Left ventricle myocardium inferior (tissue), 1 donor: Measurements from ENCODE around the gene NR1I3. TPM values are rescaled to one million over a fixed set of nuclear protein-coding genes. Genes with fewer than 3 reads are reported as not detected.

Experiments used
- DNase-seq: peaks from one replicate; pipeline ENCODE4 v3.0.0-alpha.2; 2020
- H3K27ac ChIP-seq: fragments of 200-600 bp; replicated peaks from 2 replicates; pipeline ENCODE4 v1.8.0; 2021
- H3K27me3 ChIP-seq: fragments of 200-600 bp; 2 replicates; pipeline ENCODE4 v1.8.0; 2021; ENCODE audit warnings: low read depth
- H3K36me3 ChIP-seq: fragments of 200-600 bp; 2 replicates; pipeline ENCODE4 v1.8.0; 2021
- H3K4me1 ChIP-seq: fragments of 200-600 bp; 2 replicates; pipeline ENCODE4 v1.8.0; 2021
- H3K4me3 ChIP-seq: fragments of 200-600 bp; 2 replicates; pipeline ENCODE4 v1.8.0; 2021; ENCODE audit warnings: mild to moderate bottlenecking, moderate library complexity
- H3K9me3 ChIP-seq: fragments of 200-600 bp; replicated peaks from 2 replicates; pipeline ENCODE4 v1.8.0; 2021
- intact Hi-C: fragments of 100-400 bp; cut with micrococcal nuclease; formaldehyde crosslinking; loops from one replicate; pipeline ENCODE4 v1.11.0; 2022
- total RNA-seq: library from RNA; stranded (reverse); fragmentation: NEBNext Ultra II Directional; extraction: Animal tissue kit (Norgen Biotek cat#: 25700); gene quantifications from one replicate; pipeline ENCODE4 v1.2.1, GENCODE V29; 2021
- TF ChIP-seq, protein P1 (sequence below): fragments of 200-600 bp; IDR thresholded peaks from 2 replicates; pipeline ENCODE4 v1.8.0; 2021; ENCODE audit warnings: antibody characterized with exemption, mild to moderate bottlenecking, borderline replicate concordance
- donor health status: DM: no; HTN: yes; CAD: no; lungs with severe emphysema.

NR1I3 gene
- total RNA-seq, 1 donor from 2014 or later: not detected

DNA sequence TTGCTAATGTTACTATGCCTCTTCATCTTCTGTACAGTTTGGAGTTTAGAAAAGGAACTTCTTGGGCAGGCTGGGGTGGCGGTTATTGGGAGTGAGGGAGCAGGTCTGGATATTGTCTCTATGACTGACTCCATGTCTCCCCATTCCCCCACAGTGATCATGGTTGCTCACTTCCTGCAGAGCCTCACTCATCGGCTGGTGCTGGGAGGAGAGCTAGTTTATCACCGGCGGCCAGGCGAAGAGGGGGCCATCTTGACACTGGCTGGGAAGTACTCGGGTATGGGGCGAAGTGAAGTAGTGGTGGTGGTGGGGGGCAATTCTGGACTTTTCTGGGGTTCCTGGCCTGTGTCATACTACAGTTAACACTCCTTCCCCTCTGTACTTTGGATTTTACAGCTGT is 10.0 kb downstream of the NR1I3 start:
- H3K9me3 ChIP-seq: no peaks in the 10 kb centered on the region
- H3K36me3 ChIP-seq: peaks cover 23% of the 10 kb centered on the region
- intact Hi-C loops: loop anchor here (10.0 kb wide), 1 partner anchor 157 kb away; no protein-coding TSS in a partner anchor
- H3K4me1 ChIP-seq: peaks cover 27% of the 10 kb centered on the region
- DNase-seq: no peak
- no peaks in the 10 kb centered on the region for H3K27me3 ChIP-seq
- H3K27ac ChIP-seq: peak overlapping the region; percentile 92
- peak overlapping the region; percentile 80 for H3K4me3 ChIP-seq
- TF ChIP-seq, protein P1, sequence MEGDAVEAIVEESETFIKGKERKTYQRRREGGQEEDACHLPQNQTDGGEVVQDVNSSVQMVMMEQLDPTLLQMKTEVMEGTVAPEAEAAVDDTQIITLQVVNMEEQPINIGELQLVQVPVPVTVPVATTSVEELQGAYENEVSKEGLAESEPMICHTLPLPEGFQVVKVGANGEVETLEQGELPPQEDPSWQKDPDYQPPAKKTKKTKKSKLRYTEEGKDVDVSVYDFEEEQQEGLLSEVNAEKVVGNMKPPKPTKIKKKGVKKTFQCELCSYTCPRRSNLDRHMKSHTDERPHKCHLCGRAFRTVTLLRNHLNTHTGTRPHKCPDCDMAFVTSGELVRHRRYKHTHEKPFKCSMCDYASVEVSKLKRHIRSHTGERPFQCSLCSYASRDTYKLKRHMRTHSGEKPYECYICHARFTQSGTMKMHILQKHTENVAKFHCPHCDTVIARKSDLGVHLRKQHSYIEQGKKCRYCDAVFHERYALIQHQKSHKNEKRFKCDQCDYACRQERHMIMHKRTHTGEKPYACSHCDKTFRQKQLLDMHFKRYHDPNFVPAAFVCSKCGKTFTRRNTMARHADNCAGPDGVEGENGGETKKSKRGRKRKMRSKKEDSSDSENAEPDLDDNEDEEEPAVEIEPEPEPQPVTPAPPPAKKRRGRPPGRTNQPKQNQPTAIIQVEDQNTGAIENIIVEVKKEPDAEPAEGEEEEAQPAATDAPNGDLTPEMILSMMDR: no peak

DNA sequence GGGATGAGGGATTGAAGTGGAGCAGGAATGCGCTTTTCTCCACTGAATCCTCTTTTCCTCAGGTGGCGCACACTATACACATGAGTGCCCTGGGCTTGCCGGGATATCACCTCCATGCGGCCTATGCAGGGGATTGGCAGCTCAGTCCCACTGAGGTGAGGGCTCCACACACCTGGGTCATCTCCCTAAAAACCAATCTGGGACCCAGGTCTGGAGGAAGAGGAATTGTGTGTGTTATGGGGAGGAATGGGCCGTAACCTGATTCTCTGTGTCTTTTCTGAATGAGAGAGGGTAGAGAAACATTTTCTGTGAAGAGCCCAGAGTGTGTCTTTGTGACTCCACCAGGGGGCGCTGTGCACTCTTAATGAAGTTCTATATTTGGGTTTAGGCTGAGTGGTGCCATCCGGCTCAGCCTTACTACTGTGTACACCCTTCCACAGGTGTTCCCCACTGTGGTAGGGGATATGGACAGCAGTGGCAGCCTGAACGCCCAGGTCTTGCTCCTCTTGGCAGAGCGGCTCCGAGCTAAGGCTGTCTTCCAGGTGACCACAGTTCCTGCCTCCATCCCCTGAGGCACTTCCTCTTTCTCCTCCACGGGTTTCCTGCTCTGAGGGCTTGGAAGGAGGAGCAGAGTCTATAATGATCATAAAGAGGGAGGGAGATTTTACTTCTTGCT is 10.7 kb downstream of the NR1I3 start:
- Histone ChIP-seq H3K36me3 (peaks cover 23% of the 10 kb centered on the region), H3K27me3 (no peaks in the 10 kb centered on the region), H3K27ac (peak overlapping the region; percentile 92), H3K9me3 (no peaks in the 10 kb centered on the region), H3K4me1 (peaks cover 27% of the 10 kb centered on the region), H3K4me3 (peak overlapping the region; percentile 80)
- intact Hi-C loops: loop anchor here (10.0 kb wide), 1 partner anchor 157 kb away; no protein-coding TSS in a partner anchor
- TF ChIP-seq, protein P1: peak; percentile 93
- DNase-seq: peak; percentile 83

DNA sequence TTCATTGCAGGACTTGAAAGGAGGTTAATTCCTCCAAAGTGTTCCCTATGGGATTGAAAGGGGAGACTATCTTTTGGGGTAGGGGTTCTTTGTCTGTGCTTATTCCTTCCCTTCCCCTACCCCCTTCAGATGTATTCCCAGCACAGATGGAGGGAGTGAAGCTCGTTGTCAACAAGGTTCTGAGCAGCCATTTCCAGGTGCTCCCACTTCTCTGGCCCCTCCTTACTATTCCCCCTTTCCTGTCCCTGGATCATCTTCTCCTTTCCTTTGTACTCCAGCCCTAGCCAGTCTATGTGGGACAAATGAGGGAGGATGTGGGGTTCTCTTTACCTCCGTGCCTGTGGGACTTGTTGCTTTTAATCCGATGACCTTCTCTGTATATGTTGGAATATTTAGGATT is 11.2 kb downstream of the NR1I3 start:
- H3K4me3 ChIP-seq: peak overlapping the region; percentile 80
- no peaks in the 10 kb centered on the region for H3K27me3 ChIP-seq
- TF ChIP-seq, protein P1: no peak
- intact Hi-C loops: loop anchor here (10.0 kb wide), 1 partner anchor 158 kb away; no protein-coding TSS in a partner anchor
- H3K27ac ChIP-seq: peak overlapping the region; percentile 92
- H3K4me1 ChIP-seq: peaks cover 27% of the 10 kb centered on the region
- H3K9me3 ChIP-seq: no peaks in the 10 kb centered on the region
- DNase-seq: no peak
- peaks cover 23% of the 10 kb centered on the region for H3K36me3 ChIP-seq

DNA sequence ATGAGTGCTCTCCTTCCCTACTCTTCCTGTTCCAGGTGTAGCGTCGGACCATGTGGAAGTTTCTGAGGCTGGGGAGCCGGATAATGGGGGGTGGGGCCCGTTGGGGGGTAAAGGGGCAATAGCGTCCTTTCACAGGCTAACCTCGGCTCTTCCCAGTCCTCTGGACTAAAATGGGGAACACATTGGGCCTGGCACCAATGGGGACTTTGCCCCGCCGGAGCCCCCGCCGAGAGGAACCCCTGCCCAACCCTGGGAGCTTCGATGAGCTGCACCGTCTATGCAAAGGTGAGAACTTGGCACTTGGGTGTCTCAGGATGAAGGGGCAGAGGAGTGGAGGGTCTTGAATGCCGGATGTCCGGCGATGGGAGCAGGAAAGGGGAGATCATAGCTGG is 11.7 kb downstream of the NR1I3 start:
- Histone ChIP-seq H3K27me3 (no peaks in the 10 kb centered on the region), H3K9me3 (no peaks in the 10 kb centered on the region), H3K4me1 (peaks cover 27% of the 10 kb centered on the region), H3K4me3 (peak overlapping the region; percentile 80), H3K36me3 (peaks cover 23% of the 10 kb centered on the region), H3K27ac (peak overlapping the region; percentile 92)
- no peak for DNase-seq
- TF ChIP-seq, protein P1: no peak
- intact Hi-C loops: loop anchor here (10.0 kb wide), 1 partner anchor 158 kb away; no protein-coding TSS in a partner anchor

DNA sequence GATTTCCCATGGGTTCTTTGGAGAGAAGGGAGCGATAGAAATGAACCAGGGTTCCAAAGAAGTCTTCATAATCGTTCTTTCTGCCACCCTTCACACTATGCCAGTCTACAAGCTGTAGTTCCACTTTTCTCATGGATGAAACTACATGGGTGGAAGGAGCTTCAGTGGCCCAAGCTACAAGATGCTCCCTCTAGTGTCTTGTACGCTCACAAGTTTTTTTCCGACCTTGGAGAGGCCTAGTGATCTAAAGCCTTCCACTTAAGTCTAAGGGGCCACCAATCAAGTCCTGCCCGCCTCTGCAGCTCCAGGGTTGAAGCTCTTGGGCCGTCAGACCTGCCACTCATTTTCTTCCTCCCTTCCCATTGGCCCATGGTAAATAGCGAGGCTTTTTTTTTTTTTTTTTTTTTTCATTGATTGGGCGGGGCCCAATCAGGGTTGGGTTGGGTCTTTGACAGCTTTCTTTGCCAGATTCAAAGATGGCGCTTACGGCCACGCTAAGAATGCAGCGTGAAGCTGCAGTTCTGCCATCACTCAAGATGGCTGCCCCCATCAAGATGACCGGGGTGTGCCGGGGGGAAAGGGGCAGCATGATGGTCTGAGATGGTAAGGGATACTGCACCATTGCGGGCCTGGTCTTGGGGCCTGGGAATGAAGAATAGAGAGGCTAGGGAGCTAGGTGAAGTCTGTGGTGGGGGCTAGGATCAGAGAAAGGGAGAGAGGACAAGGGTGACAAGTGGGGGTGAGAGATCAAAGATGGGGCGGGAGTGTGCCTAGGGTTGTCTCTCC is 12.3 kb downstream of the NR1I3 start, which contains the start of gene TOMM40L:
Gene TOMM40L (plus strand): TSS at position 527 of the 786 bp plus-strand sequence. CDS start 430 bp downstream, outside the sequence.
- intact Hi-C loops: loop anchor here (10.0 kb wide), 1 partner anchor 159 kb away; no protein-coding TSS in a partner anchor
- Histone ChIP-seq H3K9me3 (no peaks in the 10 kb centered on the region), H3K4me1 (peaks cover 27% of the 10 kb centered on the region), H3K27me3 (no peaks in the 10 kb centered on the region), H3K27ac (peak within 1 kb of the TSS; percentile 92), H3K4me3 (peak within 1 kb of the TSS; percentile 80), H3K36me3 (peaks cover 23% of the 10 kb centered on the region)
- peak; percentile 92 for DNase-seq
- TF ChIP-seq, protein P1: peak; percentile 70
